Umbilical cord (tissue), 2 donors: ENCODE measurements around the gene PNO1. TPM values are rescaled to one million over a fixed set of nuclear protein-coding genes. Genes with fewer than 3 reads are reported as not detected.
"Not testable (repeated sequence)": the region's sequence is repeated elsewhere in the genome, so short reads cannot be mapped to it uniquely, and the experiment has no call there.

Experiments used
- DNase-seq: peaks from one replicate; pipeline ENCODE4 v3.0.0-alpha.2; 2015; ENCODE audit warnings: low spot score
- total RNA-seq: library from RNA; depleted of rRNA; stranded (reverse); fragments of >200 nt; gene quantifications from one replicate; pipeline ENCODE4 v1.2.3, GENCODE V29; 2014; ENCODE audit warnings: low replicate concordance; ENCODE audit not compliant: insufficient read depth

Gene PNO1
- total RNA-seq, 1 donor from 2014 or later: 22.1 TPM

- DNase-seq: no peak
Observed at GRCh38 chr2:68157002-68157401, 686 bp upstream of the PNO1 start.

DNA sequence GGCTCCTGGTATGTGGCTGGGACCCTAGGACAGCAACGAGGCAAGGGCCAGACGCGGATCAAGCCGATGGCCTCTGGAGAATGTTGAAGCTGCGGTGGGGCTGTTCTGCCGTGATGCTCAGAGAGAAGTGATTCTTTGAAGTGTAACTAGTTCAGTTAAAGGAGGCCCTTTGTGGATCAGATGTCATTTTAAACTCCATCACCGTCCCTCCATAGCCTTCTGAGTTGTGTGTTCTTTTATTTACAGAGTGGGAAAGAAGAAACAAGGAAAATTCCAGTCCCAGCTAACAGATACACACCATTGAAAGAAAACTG is 403 bp downstream of the PNO1 start:
- no peak for DNase-seq

DNA sequence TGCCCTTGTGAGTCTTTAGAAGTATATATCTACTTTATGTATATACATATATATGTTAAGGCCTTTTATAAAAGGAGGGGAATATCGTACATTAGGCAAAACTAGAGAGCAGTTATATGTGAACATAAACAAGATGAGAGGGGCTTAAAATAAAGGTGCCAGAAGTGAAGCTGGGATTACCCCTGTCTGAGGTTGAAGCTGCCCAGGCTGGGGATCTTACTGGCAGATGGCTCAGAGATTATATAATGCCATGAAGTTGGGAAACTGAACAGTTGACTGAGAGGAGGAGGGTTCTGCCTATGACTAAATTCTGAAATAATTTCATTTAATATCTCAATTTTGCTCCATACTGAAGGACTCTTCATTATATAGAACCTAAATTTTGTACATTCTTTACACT is 6.0 kb downstream of the PNO1 start:
- DNase-seq: no peak

GRCh38 chr2:68167186-68167585 is 9.5 kb downstream of the PNO1 start:
- DNase-seq: no peak

- DNase-seq: no peak
Observed at GRCh38 chr2:68169308-68169707, 11.6 kb downstream of the PNO1 start.

GRCh38 chr2:68171146-68171545 is 13.5 kb downstream of the PNO1 start:
- DNase-seq: no peak

DNA sequence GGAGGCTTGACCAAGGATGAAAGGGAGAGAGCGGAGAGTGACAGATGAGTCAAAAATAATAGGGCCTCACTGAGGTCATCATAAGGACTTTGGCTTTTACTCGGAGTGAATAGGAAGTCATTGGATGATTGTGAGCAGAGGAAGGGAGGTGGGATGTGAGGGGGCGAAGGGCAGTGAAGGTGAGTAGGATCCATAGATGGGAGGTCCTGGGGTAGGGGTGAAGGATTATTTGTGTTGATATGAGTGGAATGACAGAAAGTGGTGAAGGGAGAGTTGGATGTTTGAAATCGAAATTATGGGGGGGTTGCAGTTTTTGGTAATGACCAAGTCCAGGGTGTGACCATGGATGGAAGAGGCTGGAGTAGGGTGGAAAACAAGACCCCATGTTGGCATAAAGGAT is 14.0 kb downstream of the PNO1 start:
- no peak for DNase-seq

DNA sequence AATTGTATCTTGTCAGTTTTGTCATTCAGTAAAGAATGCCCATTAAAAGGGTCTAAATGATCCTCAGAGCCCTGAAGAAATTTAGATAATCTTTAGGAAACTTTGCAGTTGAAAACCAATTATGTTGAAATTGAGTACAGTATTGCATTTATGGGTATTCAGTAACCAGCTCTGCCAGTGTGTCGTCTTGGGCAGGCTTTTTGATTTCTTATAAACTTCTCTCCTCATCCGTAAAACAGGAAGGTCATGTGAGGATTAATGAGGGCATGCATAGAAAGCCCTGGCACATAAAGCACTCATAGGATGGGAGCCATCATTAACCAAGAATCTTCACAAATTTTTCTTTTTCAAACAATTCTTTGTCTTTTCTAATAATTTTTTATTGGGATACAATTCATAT is 14.8 kb downstream of the PNO1 start:
- no peak for DNase-seq

GRCh38 chr2:68172990-68173700 is 15.5 kb downstream of the PNO1 start:
- DNase-seq: no peak

GRCh38 chr2:68175210-68175609 is 17.5 kb downstream of the PNO1 start:
- DNase-seq: not testable (repeated sequence)

DNA sequence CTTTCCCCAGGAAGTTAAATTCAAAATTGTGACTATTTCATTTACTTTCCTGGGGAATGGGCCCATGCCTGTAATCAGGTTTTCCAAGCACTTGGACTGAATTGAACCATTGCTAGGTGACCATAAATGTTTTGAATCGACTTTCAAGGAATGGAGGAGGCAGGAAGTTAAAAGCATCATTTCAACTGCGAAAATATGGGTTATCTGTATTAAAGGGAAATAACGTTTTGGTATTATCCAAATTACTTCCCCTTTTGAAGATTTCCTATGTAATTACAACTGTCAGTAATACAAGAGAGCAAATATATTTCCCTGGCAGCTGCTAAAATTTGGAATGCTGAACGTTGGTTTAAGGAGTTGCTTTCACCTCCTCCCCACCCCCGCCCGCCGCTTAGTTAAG is 19.0 kb downstream of the PNO1 start:
- DNase-seq: no peak

GRCh38 chr2:68177541-68177940 is 19.9 kb downstream of the PNO1 start:
- no peak for DNase-seq

DNA sequence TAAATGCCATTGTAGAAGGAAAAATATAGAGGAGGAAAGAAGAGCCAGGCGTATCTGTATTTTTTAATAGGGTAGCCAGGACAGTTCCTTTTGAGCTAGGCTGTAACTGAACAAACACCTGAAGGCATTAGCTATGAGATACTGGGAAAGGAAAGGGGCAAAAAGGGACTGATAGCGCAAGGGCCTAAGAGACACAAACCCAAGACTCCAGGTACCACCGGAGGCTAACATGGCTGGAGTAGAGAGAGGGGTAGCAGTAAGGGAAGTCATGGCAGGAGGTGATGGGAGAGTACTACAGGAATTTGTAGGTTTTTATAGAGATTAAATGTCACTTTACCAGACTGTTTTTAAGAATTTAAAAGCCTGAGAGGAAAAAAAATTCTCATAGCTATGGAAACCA is 20.7 kb downstream of the PNO1 start:
- no peak for DNase-seq

DNA sequence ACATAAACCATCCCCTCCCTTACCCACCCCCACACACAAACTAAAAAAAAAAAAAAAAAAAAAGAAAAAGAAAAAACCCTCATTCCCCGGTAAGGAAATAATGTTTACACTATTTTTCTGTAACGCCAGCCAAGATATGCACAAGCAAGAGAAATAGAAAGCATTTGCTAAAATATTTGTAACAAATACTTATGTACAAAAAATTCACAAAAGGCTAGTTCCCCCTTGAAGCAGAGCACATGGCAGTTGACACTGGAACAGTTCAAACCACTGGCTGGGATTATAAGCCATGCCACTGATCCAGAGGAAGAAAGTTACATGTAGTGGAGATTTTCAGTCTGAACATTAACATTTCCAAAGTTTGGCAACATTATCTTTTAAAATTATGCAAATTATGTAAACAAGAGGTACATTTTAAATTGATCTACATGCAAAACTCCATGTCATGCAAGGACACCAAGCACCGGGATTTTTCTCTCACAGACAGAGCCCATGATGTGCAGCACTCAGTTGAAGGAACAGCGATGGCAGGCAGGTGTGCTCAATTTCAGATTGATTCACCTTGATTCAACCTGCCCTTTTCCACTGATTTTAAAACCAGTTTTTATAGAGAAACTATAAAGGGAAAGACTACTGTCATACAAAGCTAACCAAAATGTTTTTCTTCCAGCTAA is 21.4 kb downstream of the PNO1 start:
- no peak for DNase-seq

- no peak for DNase-seq
Observed at GRCh38 chr2:68182902-68183301, 25.2 kb downstream of the PNO1 start.

DNA sequence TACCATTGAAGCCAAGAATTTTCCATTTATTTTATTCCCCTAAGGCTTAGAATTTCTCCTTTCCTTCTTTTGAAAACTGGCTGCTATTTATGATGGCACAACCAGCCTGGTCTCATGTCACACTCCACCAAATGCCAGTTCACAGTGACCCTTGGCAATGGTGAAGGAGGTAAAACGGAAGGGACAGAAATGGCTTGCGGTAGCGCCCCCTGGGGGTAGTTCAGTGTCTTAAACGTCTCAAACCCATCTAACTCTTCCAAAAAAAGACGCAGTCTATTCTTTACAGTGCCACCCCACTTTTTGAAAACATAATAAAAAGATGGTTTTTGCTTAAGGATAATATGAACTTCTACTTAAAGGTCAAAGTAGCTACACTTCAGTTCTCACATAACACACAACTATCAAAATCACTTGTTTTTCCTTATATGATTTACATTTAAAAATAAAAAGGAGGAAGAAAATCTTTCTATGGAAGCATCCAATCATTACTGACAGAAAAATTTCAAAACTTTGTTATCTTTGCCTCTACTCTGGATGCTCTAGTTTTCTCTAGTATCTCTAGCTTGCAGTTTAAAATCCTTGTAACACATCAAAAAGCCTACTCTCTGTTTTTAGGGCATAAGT is 28.0 kb downstream of the PNO1 start:
- DNase-seq: no peak

GRCh38 chr2:68187329-68187728 is 29.6 kb downstream of the PNO1 start:
- DNase-seq: no peak

DNA sequence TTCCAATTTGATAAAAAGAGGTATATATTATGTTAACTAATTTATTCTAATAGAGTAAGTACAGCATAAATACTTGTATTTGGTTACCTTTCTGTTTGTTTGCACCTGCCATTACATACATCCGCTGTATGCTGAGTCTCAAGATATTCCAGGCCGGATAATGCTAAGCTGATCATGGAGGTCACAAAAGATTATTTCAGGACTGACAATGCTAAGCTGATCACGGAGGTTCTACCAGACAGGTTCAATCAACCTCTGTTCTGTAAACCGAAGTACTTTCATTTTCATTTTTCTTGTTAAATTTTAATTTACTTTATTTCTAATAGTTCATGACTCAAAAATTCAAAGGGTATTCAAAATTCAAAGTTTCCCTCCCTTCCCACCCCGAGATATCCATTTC is 31.1 kb downstream of the PNO1 start:
- no peak for DNase-seq

- no peak for DNase-seq
Observed at GRCh38 chr2:68189991-68190784, 32.5 kb downstream of the PNO1 start.

DNA sequence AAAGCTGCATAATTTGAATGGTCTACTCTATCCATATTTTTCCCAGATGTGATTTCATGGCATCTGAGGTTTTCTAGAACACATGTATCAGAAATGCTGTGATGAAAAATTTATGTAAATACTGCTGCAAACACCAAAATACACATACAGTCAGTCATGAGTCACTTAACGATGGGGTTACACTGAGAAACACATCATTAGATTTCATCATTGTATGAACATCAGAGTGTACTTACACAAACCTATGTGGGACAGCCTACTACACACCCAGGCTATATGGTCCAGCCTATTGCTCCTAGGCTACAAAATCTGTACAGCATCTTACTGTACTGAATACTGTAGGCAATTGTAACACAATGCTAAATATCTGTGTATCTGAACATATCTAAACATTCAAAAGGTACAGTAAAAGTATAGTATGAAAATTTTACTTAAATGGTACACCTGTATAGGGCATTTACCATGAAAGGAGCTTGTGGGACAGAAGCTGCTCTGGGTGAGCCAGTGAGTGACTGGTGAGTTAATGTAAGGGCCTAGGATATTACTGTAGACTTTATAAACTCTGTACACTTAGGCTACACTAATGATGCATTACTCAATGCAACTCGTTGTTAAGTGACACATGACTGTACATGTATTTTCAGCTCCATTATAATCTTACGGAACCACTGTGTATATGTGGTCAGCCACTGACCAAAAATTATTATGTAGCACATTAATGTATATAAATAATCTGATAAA is 33.5 kb downstream of the PNO1 start:
- DNase-seq: no peak

GRCh38 chr2:68193144-68193543 is 35.5 kb downstream of the PNO1 start:
- no peak for DNase-seq
